Measurements from ENCODE around the gene CD80. TPM values are rescaled to one million over a fixed set of nuclear protein-coding genes. Genes with fewer than 3 reads are reported as not detected.

CD80 gene
- total and polyA plus RNA-seq, 9 of the 15 experiments (the other 6 are each of a cell fraction or from before 2014, with no cell fraction given) = 3.0 to 8.2 (median 5.7) TPM

GRCh38 chr3:119571688-119572087 is 12.3 kb upstream of the CD80 start (continued):
- no peak for TF ChIP-seq MGA (IDR thresholded peaks at IDR 0.05)
- TF ChIP-seq FOXK2 (conservative IDR thresholded peaks at IDR 0.05 in 1 of 2, IDR thresholded peaks at IDR 0.05 in 1 of 2; ENCODE audit: low read depth in 2 of 2) = no peak
- no peak for TF ChIP-seq ZNF518B (CRISPR knock-in tag; IDR thresholded peaks at IDR 0.05)
- no peak for TF ChIP-seq PATZ1 (CRISPR knock-in tag; IDR thresholded peaks at IDR 0.05; ENCODE audit: borderline replicate concordance)
- no peak for TF ChIP-seq KLF13 (tag; IDR thresholded peaks at IDR 0.05; ENCODE audit: borderline replicate concordance, low read depth)

Data from K562 (cell line).